Smooth muscle cell (in vitro differentiated cells): ENCODE measurements around the gene HIGD2A. TPM values are rescaled to one million over a fixed set of nuclear protein-coding genes. Genes with fewer than 3 reads are reported as not detected.

Experiments used
- DNase-seq: peaks from one replicate; lab custom pipeline; 2025; ENCODE audit not compliant: unreplicated experiment; lab: John Stamatoyannopoulos, UW
- H2AFZ ChIP-seq: fragments of 200-600 bp; sonication (generic); 2 replicates; pipeline ENCODE4 v1.6.0; 2016; ENCODE audit warnings: antibody characterized with exemption, low read depth, mild to moderate bottlenecking
- H3F3A ChIP-seq: fragments of 200-600 bp; sonication (generic); 2 replicates; pipeline ENCODE4 v1.6.0; 2017; ENCODE audit warnings: antibody characterized with exemption, low read depth
- H3K27ac ChIP-seq: fragments of 200-600 bp; sonication (generic); 2 replicates; pipeline ENCODE4 v1.5.1; 2016; ENCODE audit warnings: low read depth, mild to moderate bottlenecking
- H3K27me3 ChIP-seq: fragments of 200-600 bp; sonication (generic); 2 replicates; pipeline ENCODE4 v1.6.1; 2016; ENCODE audit warnings: low read depth, mild to moderate bottlenecking
- H3K36me3 ChIP-seq: fragments of 200-600 bp; sonication (generic); 2 replicates; pipeline ENCODE4 v1.5.1; 2016; ENCODE audit warnings: low read depth
- H3K4me1 ChIP-seq: fragments of 200-600 bp; sonication (generic); 2 replicates; pipeline ENCODE4 v1.5.1; 2016; ENCODE audit warnings: low read depth
- H3K4me2 ChIP-seq: fragments of 200-600 bp; sonication (generic); 2 replicates; pipeline ENCODE4 v1.6.0; 2016; ENCODE audit warnings: mild to moderate bottlenecking
- H3K4me3 ChIP-seq: fragments of 200-600 bp; sonication (generic); 2 replicates; pipeline ENCODE4 v1.5.1; 2016; ENCODE audit warnings: mild to moderate bottlenecking
- H3K79me2 ChIP-seq: fragments of 200-600 bp; sonication (generic); 2 replicates; pipeline ENCODE4 v1.6.0; 2016; ENCODE audit warnings: low read depth, mild to moderate bottlenecking
- H3K9ac ChIP-seq: fragments of 200-600 bp; sonication (generic); 2 replicates; pipeline ENCODE4 v1.6.0; 2016; ENCODE audit warnings: low read depth
- H3K9me3 ChIP-seq: fragments of 200-600 bp; sonication (generic); replicated peaks from 2 replicates; pipeline ENCODE4 v1.5.1; 2016; ENCODE audit warnings: low read depth
- H4K20me1 ChIP-seq: fragments of 200-600 bp; sonication (generic); 2 replicates; pipeline ENCODE4 v1.6.0; 2016; ENCODE audit warnings: low read depth
- CTCF ChIP-seq: fragments of 200-600 bp; sonication (generic); IDR thresholded peaks from 2 replicates; pipeline ENCODE4 v1.5.1; 2017; ENCODE audit warnings: borderline replicate concordance, mild to moderate bottlenecking, antibody characterized with exemption; ENCODE audit not compliant: insufficient read depth, poor library complexity, severe bottlenecking
- WGBS: methylation state at CpG from one replicate; pipeline ENCODE4 v1.1.7; 2016; ENCODE audit warnings: low lambda C conversion rate; 5-methylcytosine and 5-hydroxymethylcytosine counted together
- polyA plus RNA-seq: library from polyadenylated mRNA; unstranded; fragments of >200 nt; fragmentation: Nextera tagmentation; extraction: Ambion mirVana; gene quantifications from 2 replicates; pipeline ENCODE4 v1.2.1, GENCODE V29; 2016
- total RNA-seq: library from RNA; depleted of rRNA; stranded (reverse); fragments of >200 nt; gene quantifications from 2 replicates; pipeline ENCODE4 v1.2.3, GENCODE V29; 2014

The HIGD2A gene
- total and polyA plus RNA-seq, 2 experiments from 2014 or later = 94.5 to 140 TPM

DNA sequence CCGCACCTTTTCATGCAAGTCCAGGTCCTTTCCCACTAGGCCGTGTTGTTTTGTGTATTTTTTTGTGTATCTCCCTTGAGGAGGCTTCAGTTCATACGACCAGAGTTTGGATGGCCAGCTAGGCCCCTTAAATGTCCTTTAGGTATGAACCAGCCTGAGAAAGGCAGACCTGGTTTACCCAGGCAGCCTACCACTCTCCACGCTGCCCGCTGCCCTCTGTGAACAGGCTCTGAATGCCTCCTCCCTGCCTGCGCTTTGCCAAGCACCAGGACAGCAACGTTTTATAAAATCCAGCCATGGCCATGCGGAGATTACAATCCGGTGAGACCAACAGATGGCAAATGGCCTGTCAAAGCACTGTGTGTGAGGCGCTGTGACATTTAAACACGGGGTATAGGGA, 28.4 kb downstream of the HIGD2A start:
- WGBS = 87% methylated on average over 11 of the region's 11 CpGs
- no peaks in the 10 kb centered on the region for H3K9me3 ChIP-seq
- peak overlapping the region; percentile 99 for H3K4me3 ChIP-seq
- no peaks in the 10 kb centered on the region for H3K27me3 ChIP-seq
- peaks cover 16% of the 10 kb centered on the region for H3K79me2 ChIP-seq
- peaks cover 36% of the 10 kb centered on the region for H4K20me1 ChIP-seq
- no peak for DNase-seq
- H3F3A ChIP-seq = peaks cover 9% of the 10 kb centered on the region
- H3K27ac ChIP-seq = peak overlapping the region; percentile 92
- TF ChIP-seq CTCF = no peak
- no peaks in the 10 kb centered on the region for H3K36me3 ChIP-seq
- H3K9ac ChIP-seq = peak overlapping the region; percentile 71
- peak overlapping the region; percentile 89 for H3K4me2 ChIP-seq
- H3K4me1 ChIP-seq = no peaks in the 10 kb centered on the region
- H2AFZ ChIP-seq = peak overlapping the region; percentile 90

DNA sequence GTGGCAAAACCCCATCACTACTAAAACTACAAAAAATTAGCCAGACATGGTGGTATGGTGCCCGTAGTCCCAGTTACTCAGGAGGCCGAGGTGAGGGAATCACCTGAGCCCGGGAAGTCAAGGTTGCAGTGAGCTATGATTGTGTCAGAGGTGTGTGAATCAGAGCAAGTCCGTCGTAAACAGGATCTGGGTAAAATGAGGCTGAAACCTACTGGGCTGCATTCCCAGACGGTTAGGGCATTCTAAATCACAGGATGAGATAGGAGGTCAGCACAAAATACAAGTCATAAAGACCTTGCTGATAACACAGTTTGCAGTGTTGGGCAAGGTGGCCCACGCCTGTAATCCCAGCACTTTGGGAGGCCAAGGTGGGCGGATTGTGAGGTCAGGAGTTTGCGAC, 29.7 kb downstream of the HIGD2A start:
- no peak for TF ChIP-seq CTCF
- Histone ChIP-seq H3F3A (peaks cover 9% of the 10 kb centered on the region), H3K79me2 (peaks cover 16% of the 10 kb centered on the region), H3K36me3 (no peaks in the 10 kb centered on the region), H3K27ac (peak overlapping the region; percentile 92), H3K4me1 (no peaks in the 10 kb centered on the region), H3K9ac (peak overlapping the region; percentile 80), H3K4me2 (no peak overlapping the region), H2AFZ (no peak overlapping the region), H3K9me3 (no peaks in the 10 kb centered on the region), H3K27me3 (no peaks in the 10 kb centered on the region), H3K4me3 (no peak overlapping the region), H4K20me1 (peaks cover 24% of the 10 kb centered on the region)
- 60% methylated on average over 9 of the region's 9 CpGs for WGBS
- DNase-seq = no peak

- no peak overlapping the region for H3K27ac ChIP-seq
- WGBS = 89% methylated on average over 5 of the region's 5 CpGs
- H3K4me2 ChIP-seq = no peak overlapping the region
Measured at GRCh38 chr5:176420086-176420485, 31.5 kb downstream of the HIGD2A start.

More at GRCh38 chr5:176420086-176420485, 31.5 kb downstream of the HIGD2A start:
- Histone ChIP-seq H2AFZ (no peak overlapping the region), H3K36me3 (no peaks in the 10 kb centered on the region), H3K27me3 (no peaks in the 10 kb centered on the region), H4K20me1 (peaks cover 6% of the 10 kb centered on the region), H3K4me3 (no peak overlapping the region), H3K4me1 (no peaks in the 10 kb centered on the region), H3F3A (peaks cover 6% of the 10 kb centered on the region), H3K9ac (no peak overlapping the region), H3K9me3 (no peaks in the 10 kb centered on the region), H3K79me2 (peaks cover 6% of the 10 kb centered on the region)
- DNase-seq = no peak
- TF ChIP-seq CTCF = no peak
